ENCODE data around the gene LRRIQ1. TPM values are rescaled to one million over a fixed set of nuclear protein-coding genes. Genes with fewer than 3 reads are reported as not detected.

The LRRIQ1 gene
- total and polyA plus RNA-seq, 2 of the 8 experiments (the other 6 are each of a cell fraction or from before 2014, with no cell fraction given), result 0.24 to 0.76 TPM

GRCh38 chr12:85017133-85017532 lies 19.0 kb upstream of the LRRIQ1 start:
- Histone ChIP-seq H3K18ac (ENCODE audit: extremely low read depth, low read length) (no peak overlapping the region), H3K27me3 (replicated peaks in 1 of 4; ENCODE audit: control insufficient read depth in 3 of 4, extremely low read depth in 1 of 4, insufficient read depth in 3 of 4, low read length in 3 of 4) (no peaks in the 10 kb centered on the region), H3K23ac (ENCODE audit: insufficient read length) (no peak overlapping the region), H3K9me3 (ENCODE audit: insufficient read depth in 2 of 2, low read depth in 1 of 2, low read length in 1 of 2) (no peaks in the 10 kb centered on the region), H2AK5ac (ENCODE audit: low read depth, low read length) (no peak overlapping the region), H2BK5ac (ENCODE audit: low read depth, low read length) (no peak overlapping the region), H2BK15ac (ENCODE audit: low read length) (no peak overlapping the region), H3K36me3 (ENCODE audit: control insufficient read depth in 2 of 4, insufficient read depth in 4 of 4, low read length in 3 of 4) (no peaks in the 10 kb centered on the region), H4K20me1 (replicated peaks in 1 of 2; ENCODE audit: control insufficient read depth in 1 of 2, insufficient read depth in 2 of 2, low read length in 2 of 2) (no peaks in the 10 kb centered on the region), H3K14ac (ENCODE audit: insufficient read length) (no peak overlapping the region), H2BK12ac (ENCODE audit: low read depth, low read length) (no peak overlapping the region), H3K4ac (replicated peaks; ENCODE audit: insufficient read length, low read depth, low read length) (no peak overlapping the region), H3K27ac (ENCODE audit: low read depth, low read length) (no peak overlapping the region), H3K79me1 (ENCODE audit: low read depth, low read length) (no peaks in the 10 kb centered on the region), H3K4me1 (replicated peaks in 1 of 4; ENCODE audit: control insufficient read depth in 3 of 4, insufficient read depth in 4 of 4, low read length in 3 of 4) (no peaks in the 10 kb centered on the region), H4K91ac (replicated peaks; ENCODE audit: insufficient read length, low read length) (no peak overlapping the region), H3K23me2 (ENCODE audit: low read depth, low read length) (no peaks in the 10 kb centered on the region), H2BK20ac (ENCODE audit: low read length) (no peak overlapping the region), H2BK120ac (replicated peaks; ENCODE audit: low read depth, low read length) (no peak overlapping the region), H3K9ac (replicated peaks in 1 of 4; ENCODE audit: extremely low read depth in 1 of 4, low read depth in 3 of 4, low read length in 3 of 4) (no peak overlapping the region), H3K4me2 (ENCODE audit: insufficient read depth in 1 of 2, low read depth in 2 of 2, low read length in 2 of 2) (no peak overlapping the region), H3K56ac (replicated peaks; ENCODE audit: insufficient read length, low read depth, low read length) (no peak overlapping the region), H3K79me2 (ENCODE audit: control insufficient read depth in 1 of 2, insufficient read depth in 2 of 2, low read length in 2 of 2) (no peaks in the 10 kb centered on the region), H4K5ac (ENCODE audit: insufficient read length, low read depth, low read length) (no peak overlapping the region), H3K4me3 (ENCODE audit: extremely low read depth in 1 of 4, insufficient read depth in 2 of 4, low read depth in 3 of 4, low read length in 4 of 4) (no peak overlapping the region), H2AFZ (ENCODE audit: low read length) (no peak overlapping the region), H4K8ac (ENCODE audit: extremely low read depth, insufficient read depth, low read length) (no peak overlapping the region)
- POLR2A ChIA-PET (ENCODE audit: partially characterized antibody), result interaction anchor here (0.6 kb wide), 1 partner anchor 19 kb away, joined by 3 read pairs; the partner anchor contains the start of gene TSPAN19
- CTCF ChIA-PET (ENCODE audit: partially characterized antibody), result interaction anchor here (1.7 kb wide), 1 partner anchor 142 kb away, joined by 5 read pairs; no protein-coding TSS in a partner anchor
- 90% methylated on average over 3 of the region's 3 CpGs; no CpG with 5 or more reads in 1 of the 2 experiments for WGBS, 2 experiments (ENCODE audit: extremely low coverage in 1 of 2, insufficient coverage in 1 of 2, insufficient read length in 1 of 2, insufficient replicate concordance in 2 of 2, low coverage in 1 of 2, low lambda C conversion rate in 2 of 2, missing lambda C conversion rate in 1 of 2)
- FAIRE-seq, result no peak
- no peak for DNase-seq (ENCODE audit: low read depth in 1 of 2, low spot score in 2 of 2)
- TF ChIP-seq RBBP5 (IDR thresholded peaks at IDR 0.05; ENCODE audit: borderline replicate concordance, low read depth, low read length), result no peak
- no peak for TF ChIP-seq CHD2 (IDR thresholded peaks at IDR 0.05; ENCODE audit: low read length)
- TF ChIP-seq HDAC2 (IDR thresholded peaks at IDR 0.05; ENCODE audit: borderline replicate concordance in 1 of 2, low read depth in 2 of 2, low read length in 2 of 2), result no peak
- TF ChIP-seq ASH2L (IDR thresholded peaks at IDR 0.05; ENCODE audit: low read length), result no peak
- TF ChIP-seq, protein P1, sequence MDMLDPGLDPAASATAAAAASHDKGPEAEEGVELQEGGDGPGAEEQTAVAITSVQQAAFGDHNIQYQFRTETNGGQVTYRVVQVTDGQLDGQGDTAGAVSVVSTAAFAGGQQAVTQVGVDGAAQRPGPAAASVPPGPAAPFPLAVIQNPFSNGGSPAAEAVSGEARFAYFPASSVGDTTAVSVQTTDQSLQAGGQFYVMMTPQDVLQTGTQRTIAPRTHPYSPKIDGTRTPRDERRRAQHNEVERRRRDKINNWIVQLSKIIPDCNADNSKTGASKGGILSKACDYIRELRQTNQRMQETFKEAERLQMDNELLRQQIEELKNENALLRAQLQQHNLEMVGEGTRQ (IDR thresholded peaks at IDR 0.05; ENCODE audit: low read length), result no peak
- no peak for TF ChIP-seq KDM4A (IDR thresholded peaks at IDR 0.05; ENCODE audit: low read depth, low read length, severe bottlenecking)
- no peak for TF ChIP-seq TAF1 (IDR thresholded peaks at IDR 0.05; ENCODE audit: low read depth, low read length)
- TF ChIP-seq ZNF274 (IDR thresholded peaks at IDR 0.05; ENCODE audit: borderline replicate concordance, extremely low read depth, low read length), result no peak
- no peak for TF ChIP-seq EGR1 (IDR thresholded peaks at IDR 0.05; ENCODE audit: borderline replicate concordance, low read depth, low read length)
- TF ChIP-seq SP1 (IDR thresholded peaks at IDR 0.05; ENCODE audit: low read depth, low read length), result no peak
- TF ChIP-seq JUND (IDR thresholded peaks at IDR 0.05; ENCODE audit: low read length), result no peak
- no peak for TF ChIP-seq SIX5 (IDR thresholded peaks at IDR 0.05; ENCODE audit: low read depth, low read length)
- no peak for TF ChIP-seq TBP (IDR thresholded peaks at IDR 0.05; ENCODE audit: low read depth, low read length)
- TF ChIP-seq KDM5A (IDR thresholded peaks at IDR 0.05; ENCODE audit: low read length), result no peak
- no peak for TF ChIP-seq CBX8 (IDR thresholded peaks at IDR 0.05; ENCODE audit: borderline replicate concordance, low read depth, low read length)

All from H1 (cell line).